GM23338 (cell line): ENCODE results near the gene RAB3GAP1. TPM values are rescaled to one million over a fixed set of nuclear protein-coding genes. Genes with fewer than 3 reads are reported as not detected.

Experiments used
- CREB1 ChIP-seq: fragments of 250-450 bp; sonication (Bioruptor Pico); IDR thresholded peaks from 2 replicates; pipeline ENCODE4 v1.5.0; 2020; ENCODE audit warnings: low read depth, mild to moderate bottlenecking, moderate library complexity
- NANOG ChIP-seq: IDR thresholded peaks from 2 replicates; pipeline ENCODE4 v1.6.1; 2016; ENCODE audit warnings: antibody characterized with exemption, borderline replicate concordance
- POLR2AphosphoS5 ChIP-seq: IDR thresholded peaks from 2 replicates; pipeline ENCODE4 v1.6.1; 2016; ENCODE audit warnings: antibody characterized with exemption, low read depth
- REST ChIP-seq: IDR thresholded peaks from one replicate; pipeline ENCODE4 v1.6.1; 2018; ENCODE audit warnings: antibody characterized with exemption; ENCODE audit not compliant: unreplicated experiment
- ZNF331 ChIP-seq: fragments of 250-450 bp; sonication (Bioruptor Pico); IDR thresholded peaks from 2 replicates; pipeline ENCODE4 v1.5.0; 2020; ENCODE audit warnings: low read depth, mild to moderate bottlenecking, moderate library complexity
- ZNF462 ChIP-seq: fragments of 250-450 bp; sonication (Bioruptor Pico); IDR thresholded peaks from 2 replicates; pipeline ENCODE4 v1.5.0; 2020; ENCODE audit warnings: mild to moderate bottlenecking, moderate library complexity
- polyA plus RNA-seq: library from polyadenylated mRNA; unstranded; fragments of >200 nt; fragmentation: Nextera tagmentation; extraction: Ambion mirVana; gene quantifications from 2 replicates; pipeline ENCODE4 v1.2.1, GENCODE V29; 2016
- total RNA-seq: library from RNA; depleted of rRNA; stranded (reverse); fragments of >200 nt; shearing (Covaris generic); gene quantifications from 2 replicates; pipeline ENCODE4 v1.2.3, GENCODE V29; 2014
- TF ChIP-seq, protein P1 (sequence below): IDR thresholded peaks from 2 replicates; pipeline ENCODE4 v1.6.1; 2016; ENCODE audit warnings: antibody characterized with exemption

Gene RAB3GAP1
- total and polyA plus RNA-seq, 2 experiments from 2014 or later = 22.5 to 40.4 TPM

- TF ChIP-seq ZNF462 (CRISPR knock-in tag) (no peak), POLR2AphosphoS5 (no peak), NANOG (no peak), CREB1 (no peak), ZNF331 (CRISPR knock-in tag) (no peak), REST (no peak)
- TF ChIP-seq, protein P1, sequence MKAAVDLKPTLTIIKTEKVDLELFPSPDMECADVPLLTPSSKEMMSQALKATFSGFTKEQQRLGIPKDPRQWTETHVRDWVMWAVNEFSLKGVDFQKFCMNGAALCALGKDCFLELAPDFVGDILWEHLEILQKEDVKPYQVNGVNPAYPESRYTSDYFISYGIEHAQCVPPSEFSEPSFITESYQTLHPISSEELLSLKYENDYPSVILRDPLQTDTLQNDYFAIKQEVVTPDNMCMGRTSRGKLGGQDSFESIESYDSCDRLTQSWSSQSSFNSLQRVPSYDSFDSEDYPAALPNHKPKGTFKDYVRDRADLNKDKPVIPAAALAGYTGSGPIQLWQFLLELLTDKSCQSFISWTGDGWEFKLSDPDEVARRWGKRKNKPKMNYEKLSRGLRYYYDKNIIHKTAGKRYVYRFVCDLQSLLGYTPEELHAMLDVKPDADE = no peak
These were observed 45.6 kb downstream of the RAB3GAP1 start (continued) for GRCh38 chr2:135097532-135098231.
